DND-41 (cell line): ENCODE results near the gene TMEM62.

Experiments used
- EZH2 ChIP-seq: IDR thresholded peaks from 3 replicates; pipeline ENCODE4 v1.6.1; 2012; ENCODE audit warnings: borderline replicate concordance, low read depth, mild to moderate bottlenecking, moderate library complexity, low read length, inconsistent platforms; ENCODE audit not compliant: severe bottlenecking
- TF ChIP-seq, protein P1 (sequence below): IDR thresholded peaks from 2 replicates; pipeline ENCODE4 v1.5.1; 2012; ENCODE audit warnings: borderline replicate concordance, low read length, moderate library complexity, mild to moderate bottlenecking; ENCODE audit not compliant: poor library complexity, severe bottlenecking; ENCODE audit errors: extremely low read depth

DNA sequence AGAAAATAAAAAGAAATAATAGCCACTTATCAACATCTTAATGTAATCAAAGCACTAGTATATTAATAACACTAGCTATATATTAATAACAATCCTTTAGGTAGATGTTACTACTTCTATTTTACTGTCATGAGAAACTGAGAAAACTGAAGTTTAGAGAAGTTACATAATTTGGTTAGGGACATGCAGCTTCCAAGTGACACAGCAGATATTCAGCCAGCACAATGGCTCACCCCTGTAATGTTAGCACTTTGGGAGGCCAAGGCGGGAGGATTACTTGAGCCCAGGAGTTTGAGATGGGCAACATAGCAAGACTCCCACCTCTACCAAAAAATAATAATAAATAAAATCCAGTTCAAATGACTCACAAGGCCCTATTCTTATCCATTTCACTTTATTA is 25.6 kb upstream of the TMEM62 start:
- TF ChIP-seq, protein P1, sequence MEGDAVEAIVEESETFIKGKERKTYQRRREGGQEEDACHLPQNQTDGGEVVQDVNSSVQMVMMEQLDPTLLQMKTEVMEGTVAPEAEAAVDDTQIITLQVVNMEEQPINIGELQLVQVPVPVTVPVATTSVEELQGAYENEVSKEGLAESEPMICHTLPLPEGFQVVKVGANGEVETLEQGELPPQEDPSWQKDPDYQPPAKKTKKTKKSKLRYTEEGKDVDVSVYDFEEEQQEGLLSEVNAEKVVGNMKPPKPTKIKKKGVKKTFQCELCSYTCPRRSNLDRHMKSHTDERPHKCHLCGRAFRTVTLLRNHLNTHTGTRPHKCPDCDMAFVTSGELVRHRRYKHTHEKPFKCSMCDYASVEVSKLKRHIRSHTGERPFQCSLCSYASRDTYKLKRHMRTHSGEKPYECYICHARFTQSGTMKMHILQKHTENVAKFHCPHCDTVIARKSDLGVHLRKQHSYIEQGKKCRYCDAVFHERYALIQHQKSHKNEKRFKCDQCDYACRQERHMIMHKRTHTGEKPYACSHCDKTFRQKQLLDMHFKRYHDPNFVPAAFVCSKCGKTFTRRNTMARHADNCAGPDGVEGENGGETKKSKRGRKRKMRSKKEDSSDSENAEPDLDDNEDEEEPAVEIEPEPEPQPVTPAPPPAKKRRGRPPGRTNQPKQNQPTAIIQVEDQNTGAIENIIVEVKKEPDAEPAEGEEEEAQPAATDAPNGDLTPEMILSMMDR, result no peak
- TF ChIP-seq EZH2, result no peak
